Glomerular visceral epithelial cell (primary cell): ENCODE data around the gene EHD2.
"Not testable (repeated sequence)": the region's sequence is repeated elsewhere in the genome, so short reads cannot be mapped to it uniquely, and the experiment has no call there.

ENCODE experiments used
- DNase-seq: peaks from one replicate; pipeline ENCODE4 v3.0.0-alpha.2; 2016; ENCODE audit errors: extremely low spot score

The EHD2 gene

DNA sequence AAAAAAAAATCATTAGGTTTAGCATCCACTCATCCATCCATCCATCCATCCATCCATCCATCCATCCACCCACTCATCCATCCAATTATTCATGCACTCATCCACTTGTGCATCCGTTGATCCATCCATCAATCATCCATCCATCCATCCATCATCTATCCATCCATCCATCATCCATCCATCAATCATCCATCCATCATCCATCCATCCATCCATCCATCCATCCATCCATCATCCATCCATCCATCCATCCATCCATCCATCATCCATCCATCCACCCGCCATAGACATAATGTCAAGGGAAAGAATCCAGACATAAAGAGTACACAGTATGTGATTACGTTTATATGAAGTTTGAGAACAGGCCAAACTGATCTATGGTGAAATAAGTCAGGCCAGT lies 56.3 kb downstream of the EHD2 start:
- no peak for DNase-seq

DNA sequence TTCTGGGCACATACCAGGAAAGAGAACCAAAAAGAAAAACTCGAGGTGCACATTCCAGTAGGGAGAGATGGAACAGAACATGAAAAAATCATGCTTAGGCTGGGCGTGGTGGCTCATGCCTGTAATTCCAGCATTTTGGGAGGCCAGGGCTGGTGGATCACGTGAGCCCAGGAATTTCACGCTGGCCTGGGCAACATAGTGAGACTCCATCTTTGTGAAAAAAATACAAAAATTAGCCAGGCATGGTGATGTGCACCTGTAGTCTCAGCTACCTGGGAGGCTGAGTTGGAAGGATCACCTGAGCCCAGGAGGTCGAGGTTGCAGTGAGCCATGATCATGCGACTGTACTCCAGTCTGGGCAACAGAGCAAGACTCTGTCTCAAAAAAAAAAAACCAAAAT lies 58.1 kb downstream of the EHD2 start:
- not testable (repeated sequence) for DNase-seq

DNA sequence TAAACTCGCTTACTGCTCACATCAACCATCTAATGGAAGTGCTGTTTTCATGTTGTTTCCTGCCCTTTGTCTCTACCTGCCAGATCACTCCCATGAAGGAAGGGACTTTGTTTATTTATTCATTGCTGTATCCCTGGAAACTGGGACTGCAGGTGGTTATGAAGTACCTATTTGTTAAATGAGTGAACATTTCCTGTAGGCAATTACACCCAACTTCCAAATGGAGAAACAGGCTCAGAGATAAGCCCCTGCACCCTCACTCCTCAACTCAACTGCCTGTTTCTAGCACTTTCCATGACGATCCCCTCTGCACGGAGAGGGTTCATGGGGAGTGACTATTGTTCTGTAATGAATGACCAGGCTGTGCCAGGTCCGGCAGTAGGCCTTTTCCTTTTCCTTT lies 63.3 kb downstream of the EHD2 start:
- no peak for DNase-seq

DNA sequence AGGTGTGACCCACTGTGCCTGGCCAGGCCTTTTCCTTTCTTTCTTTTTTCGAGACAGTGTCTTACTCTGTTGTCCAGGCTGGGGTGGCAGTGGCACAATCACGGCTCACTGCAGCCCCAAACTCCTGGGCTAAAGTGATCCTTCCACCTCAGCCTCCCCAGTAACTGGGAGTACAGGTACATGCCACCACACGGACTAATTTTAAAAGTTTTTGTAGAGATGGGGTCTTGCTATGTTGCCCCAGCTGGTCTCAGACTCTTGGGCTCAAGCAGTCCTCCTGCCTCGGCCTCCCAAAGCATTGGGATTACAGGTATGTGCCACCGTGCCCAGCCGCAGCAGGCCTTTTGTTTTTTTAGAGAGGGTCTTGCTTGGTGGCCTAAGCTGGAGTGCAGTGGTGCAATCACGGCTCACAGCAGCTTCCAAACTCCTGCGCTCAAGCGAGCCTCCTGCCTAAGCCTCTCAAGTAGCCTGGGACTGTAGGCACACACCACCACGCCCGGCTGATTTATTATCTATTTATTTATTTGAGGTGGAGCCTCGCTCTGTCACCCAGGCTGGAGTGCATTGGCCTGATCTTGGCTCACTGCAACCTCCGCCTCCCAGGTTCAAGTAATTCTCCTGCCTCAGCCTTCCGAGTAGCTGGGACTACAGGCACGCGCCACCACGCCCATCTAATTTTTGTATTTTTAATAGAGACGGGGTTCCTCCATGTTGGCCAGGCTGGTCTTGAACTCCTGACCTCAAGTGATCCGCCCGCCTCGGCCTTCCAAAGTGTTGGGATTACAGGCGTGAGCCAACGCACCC lies 64.2 kb downstream of the EHD2 start:
- not testable (repeated sequence) for DNase-seq

DNA sequence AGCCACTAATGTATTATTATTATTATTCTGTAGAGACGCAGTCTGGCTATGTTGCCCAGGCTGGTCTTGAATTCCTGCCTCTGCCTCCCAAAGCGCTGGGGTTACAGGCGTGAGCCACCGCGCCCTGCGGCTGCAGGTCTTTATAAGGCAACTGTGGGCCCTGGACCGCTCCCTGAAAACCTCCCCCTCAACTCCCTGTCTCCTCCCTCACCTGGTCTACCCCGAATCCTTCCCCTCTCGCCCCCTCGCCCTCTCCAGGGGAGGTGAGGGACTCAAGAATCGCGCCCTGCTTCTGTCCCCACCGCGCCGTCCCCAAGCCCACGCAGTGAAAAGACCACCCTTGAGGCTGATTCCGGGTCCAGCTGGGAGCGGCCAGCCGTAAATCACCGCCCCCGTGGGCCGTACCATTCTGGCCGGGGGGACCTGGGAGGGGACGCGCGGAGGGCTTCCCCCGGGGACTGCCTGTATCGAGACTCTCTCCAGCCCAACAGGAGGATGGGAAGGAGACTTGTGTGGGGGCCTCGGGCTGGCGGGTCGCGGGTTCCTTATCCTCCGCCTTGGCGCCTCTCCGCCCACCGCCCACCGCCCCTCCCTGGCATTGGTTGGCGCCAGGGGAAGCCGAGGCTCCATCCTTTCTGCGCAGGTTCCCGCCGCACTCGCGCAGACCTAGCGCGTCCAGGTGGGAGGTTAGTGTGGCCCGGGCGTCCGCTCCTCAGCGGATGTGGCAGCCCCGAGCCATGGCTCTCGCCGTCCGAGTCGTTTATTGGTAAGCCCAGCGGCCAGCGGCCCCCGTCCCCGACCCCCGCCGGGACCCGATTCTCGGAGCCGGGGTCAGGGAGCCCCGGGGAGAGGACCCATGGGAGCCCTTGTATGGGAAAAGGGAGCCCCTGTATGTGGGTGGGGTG lies 65.1 kb downstream of the EHD2 start, which contains the start of gene SELENOW:
SELENOW (plus strand) TSS at position 655 of the 905 bp plus-strand sequence; CDS start at position 738, 83 bp downstream.
- peak; percentile 81 for DNase-seq

DNA sequence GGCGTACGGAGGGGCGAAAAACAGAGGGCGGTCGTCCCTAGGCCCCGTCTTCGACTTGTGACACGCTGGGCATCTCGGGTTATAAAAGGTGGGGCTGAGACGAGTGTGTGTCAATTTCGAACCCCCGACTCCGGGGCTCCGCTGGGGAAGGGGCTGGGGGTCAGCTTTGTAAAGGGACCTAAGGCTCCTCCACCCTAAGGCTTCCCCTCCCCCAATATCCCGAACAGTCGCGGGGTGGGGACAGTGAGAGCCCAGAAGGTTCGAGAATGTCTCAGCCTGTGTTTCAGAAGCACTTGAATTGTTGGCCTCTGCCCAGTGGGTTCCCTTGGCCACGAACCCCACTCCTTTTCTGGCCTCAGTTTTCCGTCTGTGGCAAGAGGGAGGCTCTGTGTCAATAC lies 65.7 kb downstream of the EHD2 start:
- no peak for DNase-seq

DNA sequence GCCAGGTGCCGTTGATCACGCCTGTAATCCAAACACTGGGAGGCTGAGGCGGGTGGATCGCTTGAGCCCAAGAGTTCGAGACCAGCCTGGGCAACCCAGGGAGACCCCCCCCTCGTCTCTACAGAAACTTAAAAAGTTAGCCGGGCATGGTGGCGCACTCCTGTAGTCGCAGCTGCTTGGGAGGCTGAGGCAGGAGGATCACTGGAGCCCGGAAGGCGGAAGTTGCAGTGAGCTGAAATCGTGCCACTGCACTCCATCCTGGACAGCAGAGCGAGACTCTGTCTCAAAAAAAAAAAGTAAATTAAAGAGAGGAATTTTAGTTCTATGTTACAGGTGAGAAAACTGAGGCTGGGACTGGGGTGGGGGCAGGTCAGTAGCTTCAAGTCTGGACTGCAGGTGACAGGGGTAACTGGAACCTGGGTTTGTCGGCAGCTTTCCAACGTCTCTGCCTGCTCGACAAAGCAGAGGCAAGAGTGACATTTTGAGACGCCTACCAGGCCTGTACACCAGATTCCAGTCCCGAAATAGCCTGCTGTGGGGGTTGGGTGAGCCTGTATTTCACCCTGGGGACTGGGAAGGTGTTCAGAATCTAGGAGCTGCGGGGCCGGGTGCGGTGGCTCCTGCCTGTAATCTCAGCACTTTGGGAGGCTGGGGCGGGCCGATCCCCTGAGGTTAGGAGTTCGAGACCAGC lies 66.4 kb downstream of the EHD2 start:
- no peak for DNase-seq

DNA sequence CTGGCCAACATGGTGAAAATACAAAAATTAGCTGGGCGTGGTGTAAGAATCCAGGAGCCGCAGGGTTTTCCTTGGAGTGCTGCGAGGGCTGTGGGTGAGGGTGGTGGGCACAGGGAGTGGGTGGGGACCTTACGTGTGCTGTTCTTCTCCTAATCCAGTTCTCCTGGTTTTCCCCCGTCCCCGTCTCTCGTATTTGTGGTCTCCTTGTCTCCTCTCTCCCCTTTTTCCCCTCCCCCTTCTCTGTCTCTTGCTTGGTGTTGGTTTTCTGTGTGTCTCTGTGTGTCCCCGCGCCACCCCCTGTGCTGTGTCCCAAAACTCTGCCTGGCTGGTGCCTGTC lies 67.0 kb downstream of the EHD2 start:
- no peak for DNase-seq

DNA sequence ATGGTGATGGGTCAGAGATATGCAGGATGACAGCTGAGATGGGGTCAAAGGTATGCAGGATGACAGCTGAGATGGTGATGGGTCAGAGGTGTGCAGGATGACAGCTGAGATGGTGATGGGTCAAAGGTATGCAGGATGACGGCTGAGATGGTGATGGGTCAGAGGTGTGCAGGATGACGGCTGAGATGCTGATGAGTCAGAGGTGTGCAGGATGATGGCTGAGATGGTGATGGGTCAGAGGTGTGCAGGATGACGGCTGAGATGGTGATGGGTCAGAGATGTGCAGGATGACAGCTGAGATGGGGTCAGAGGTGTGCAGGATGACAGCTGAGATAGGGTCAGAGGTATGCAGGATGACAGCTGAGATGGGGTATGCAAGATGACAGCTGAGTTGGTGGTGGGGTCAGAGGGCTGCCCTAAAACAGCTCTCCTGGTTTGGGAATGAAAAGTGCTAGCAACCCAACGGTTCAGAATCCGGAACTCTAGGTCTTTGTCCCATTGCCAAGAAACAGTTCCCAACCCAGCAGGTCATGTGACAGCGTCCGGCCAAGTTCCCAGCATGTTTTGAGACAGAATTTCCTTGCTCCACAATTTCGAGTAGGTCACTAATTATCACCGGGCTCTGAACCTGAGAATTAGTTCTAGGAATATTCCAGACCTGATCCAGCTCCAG lies 68.5 kb downstream of the EHD2 start:
- DNase-seq = no peak

DNA sequence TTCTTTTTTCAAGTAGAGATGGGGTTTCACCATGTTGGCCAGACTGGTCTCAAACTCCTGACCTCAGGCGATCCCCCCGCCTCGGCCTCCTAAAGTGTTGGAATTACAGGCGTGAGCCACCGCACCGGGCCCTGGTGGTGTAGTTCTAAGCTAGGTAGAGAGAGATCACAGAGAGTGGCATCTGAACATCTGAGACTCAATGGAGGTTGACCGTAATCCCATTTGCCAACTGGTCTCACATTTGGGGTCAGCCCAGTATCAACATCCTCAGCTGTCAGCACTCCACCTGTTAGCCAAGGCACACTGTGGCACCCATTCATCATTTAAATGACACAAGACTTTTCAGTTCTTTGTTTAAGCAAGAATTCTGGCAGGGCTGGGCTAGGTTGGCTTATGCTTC lies 73.3 kb downstream of the EHD2 start:
- no peak for DNase-seq

DNA sequence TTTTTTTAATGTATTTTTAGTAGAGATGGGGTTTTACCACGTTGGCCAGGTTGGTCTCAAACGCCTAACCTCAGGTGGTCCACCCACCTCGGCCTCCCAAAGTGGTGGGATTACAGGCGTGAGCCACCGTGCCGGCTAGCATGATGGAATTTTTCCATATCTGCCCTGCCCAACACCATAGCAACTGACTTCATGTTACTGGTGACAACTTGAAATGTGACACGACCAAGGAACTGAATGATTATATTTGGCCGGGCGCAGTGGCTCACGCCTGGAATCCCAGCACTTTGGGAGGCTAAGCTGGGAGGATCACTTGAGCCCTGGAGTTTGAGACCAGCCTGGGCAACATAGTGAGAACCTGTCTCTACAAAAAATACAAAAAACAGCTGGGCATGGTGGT lies 74.1 kb downstream of the EHD2 start:
- not testable (repeated sequence) for DNase-seq

DNA sequence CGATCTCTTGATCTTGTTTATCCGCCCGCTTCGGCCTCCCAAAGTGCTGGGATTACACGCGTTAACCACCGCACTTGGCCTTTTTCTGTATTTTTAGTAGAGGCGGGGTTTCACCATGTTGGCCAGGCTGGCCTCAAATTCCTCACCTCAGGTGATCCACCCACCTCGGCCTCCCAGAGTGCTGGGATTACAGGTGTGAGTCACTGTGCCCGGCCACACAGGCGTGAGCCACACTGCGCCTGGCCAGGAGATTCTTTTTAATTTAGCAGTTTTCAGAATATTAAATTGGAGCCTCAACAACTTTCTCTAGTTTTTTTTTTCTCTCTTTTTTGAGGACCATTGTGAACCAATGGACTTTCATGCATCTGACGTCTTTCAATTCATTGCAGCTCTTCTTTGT lies 76.6 kb downstream of the EHD2 start:
- not testable (repeated sequence) for DNase-seq

DNA sequence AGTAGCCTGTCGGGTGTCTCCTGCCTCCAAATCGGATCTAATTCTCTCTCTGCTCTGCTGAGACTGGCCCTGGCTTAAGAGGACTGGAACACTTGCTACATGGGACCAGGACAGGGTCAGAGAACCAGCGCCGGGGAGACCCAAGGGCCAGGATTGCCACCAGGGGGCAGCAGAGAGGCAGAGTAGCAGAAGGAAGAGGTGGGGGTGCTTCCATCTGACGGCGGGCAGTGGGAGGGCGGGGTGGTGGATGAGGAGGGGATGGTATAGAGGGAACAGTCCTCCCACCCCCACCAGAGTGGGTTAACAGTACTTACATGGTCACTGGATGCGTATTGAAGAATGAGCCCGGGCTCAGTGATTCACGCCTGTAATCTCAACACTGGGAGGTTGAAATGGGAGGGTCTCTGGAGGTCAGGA lies 77.2 kb downstream of the EHD2 start:
- peak; percentile 68 for DNase-seq

DNA sequence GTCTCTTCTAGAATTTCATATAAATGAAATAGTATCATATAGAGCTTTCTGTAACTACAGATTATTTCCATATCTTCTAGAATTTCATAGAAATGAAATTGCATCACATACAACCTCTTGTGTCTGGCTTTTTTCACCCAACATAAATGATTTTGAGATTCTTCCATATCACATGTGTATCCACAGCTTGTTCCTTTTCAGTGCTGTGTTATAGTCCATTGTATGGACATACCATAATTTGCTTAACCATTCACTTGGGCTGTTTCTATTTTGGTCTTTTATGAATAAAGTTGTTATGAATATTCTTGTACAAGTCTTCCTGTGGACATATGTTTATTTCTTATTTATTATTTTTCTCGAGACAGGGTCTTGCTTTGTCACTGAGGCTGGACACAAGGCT lies 79.4 kb downstream of the EHD2 start:
- DNase-seq = no peak
